ENCODE measurements around the gene ATP9B.
"Not testable (repeated sequence)": the region's sequence is repeated elsewhere in the genome, so short reads cannot be mapped to it uniquely, and the experiment has no call there.

ATP9B gene

GRCh38 chr18:79326413-79327198 lies 257.4 kb downstream of the ATP9B start:
- DNase-seq (ENCODE audit: low read depth in 4 of 4, low spot score in 1 of 4), result no peak

- no peak for DNase-seq (ENCODE audit: low read depth in 4 of 4, low spot score in 1 of 4)
These were observed 258.1 kb downstream of the ATP9B start for GRCh38 chr18:79327199-79327721.

GRCh38 chr18:79327915-79328314 lies 258.7 kb downstream of the ATP9B start:
- DNase-seq (ENCODE audit: low read depth in 4 of 4, low spot score in 1 of 4), result not testable (repeated sequence)

GRCh38 chr18:79328887-79329286 lies 259.7 kb downstream of the ATP9B start:
- DNase-seq (ENCODE audit: low read depth in 4 of 4, low spot score in 1 of 4), result no peak

GRCh38 chr18:79329786-79330185 lies 260.6 kb downstream of the ATP9B start:
- no peak for DNase-seq (ENCODE audit: low read depth in 4 of 4, low spot score in 1 of 4)

- no peak for DNase-seq (ENCODE audit: low read depth in 4 of 4, low spot score in 1 of 4)
These were observed 263.5 kb downstream of the ATP9B start for GRCh38 chr18:79332646-79333045.

- DNase-seq (ENCODE audit: low read depth in 4 of 4, low spot score in 1 of 4), result no peak
These were observed 263.9 kb downstream of the ATP9B start for GRCh38 chr18:79333046-79333445.

- no peak for DNase-seq (ENCODE audit: low read depth in 4 of 4, low spot score in 1 of 4)
These were observed 265.5 kb downstream of the ATP9B start for GRCh38 chr18:79334496-79335233.

GRCh38 chr18:79335833-79336360 lies 266.7 kb downstream of the ATP9B start:
- DNase-seq (ENCODE audit: low read depth in 4 of 4, low spot score in 1 of 4), result no peak

- DNase-seq (ENCODE audit: low read depth in 4 of 4, low spot score in 1 of 4), result no peak
These were observed 267.5 kb downstream of the ATP9B start for GRCh38 chr18:79336556-79337142.

GRCh38 chr18:79337184-79337583 lies 268.0 kb downstream of the ATP9B start:
- no peak for DNase-seq (ENCODE audit: low read depth in 4 of 4, low spot score in 1 of 4)

GRCh38 chr18:79337620-79338019 lies 268.4 kb downstream of the ATP9B start:
- no peak for DNase-seq (ENCODE audit: low read depth in 4 of 4, low spot score in 1 of 4)

GRCh38 chr18:79339094-79339908 lies 270.1 kb downstream of the ATP9B start:
- no peak for DNase-seq (ENCODE audit: low read depth in 4 of 4, low spot score in 1 of 4)

GRCh38 chr18:79343567-79344207 lies 274.5 kb downstream of the ATP9B start:
- DNase-seq (ENCODE audit: low read depth in 4 of 4, low spot score in 1 of 4), result no peak

- DNase-seq (ENCODE audit: low read depth in 4 of 4, low spot score in 1 of 4), result no peak
These were observed 275.0 kb downstream of the ATP9B start for GRCh38 chr18:79344208-79344581.

- no peak for DNase-seq (ENCODE audit: low read depth in 4 of 4, low spot score in 1 of 4)
These were observed 276.2 kb downstream of the ATP9B start for GRCh38 chr18:79345366-79345765.

GRCh38 chr18:79345981-79346380 lies 276.8 kb downstream of the ATP9B start:
- no peak for DNase-seq (ENCODE audit: low read depth in 4 of 4, low spot score in 1 of 4)

GRCh38 chr18:79348066-79348465 lies 278.9 kb downstream of the ATP9B start:
- DNase-seq (ENCODE audit: low read depth in 4 of 4, low spot score in 1 of 4), result no peak

- DNase-seq (ENCODE audit: low read depth in 4 of 4, low spot score in 1 of 4), result no peak
These were observed 283.2 kb downstream of the ATP9B start for GRCh38 chr18:79352432-79352831.

- DNase-seq (ENCODE audit: low read depth in 4 of 4, low spot score in 1 of 4), result no peak
These were observed 284.1 kb downstream of the ATP9B start for GRCh38 chr18:79353267-79353666.

All from stimulated activated CD4-positive, alpha-beta T cell treated with anti-CD3 and anti-CD28 coated beads, Interleukin-1b, Interleukin-23, amount 100 ng/mL, for 24 hours (primary cell).